Glomerular visceral epithelial cell (primary cell): Measurements from ENCODE around the gene CLMP.
"Not testable (repeated sequence)": the region's sequence is repeated elsewhere in the genome, so short reads cannot be mapped to it uniquely, and the experiment has no call there.

ENCODE experiments used
- DNase-seq: peaks from one replicate; pipeline ENCODE4 v3.0.0-alpha.2; 2016; ENCODE audit errors: extremely low spot score

Gene CLMP

DNA sequence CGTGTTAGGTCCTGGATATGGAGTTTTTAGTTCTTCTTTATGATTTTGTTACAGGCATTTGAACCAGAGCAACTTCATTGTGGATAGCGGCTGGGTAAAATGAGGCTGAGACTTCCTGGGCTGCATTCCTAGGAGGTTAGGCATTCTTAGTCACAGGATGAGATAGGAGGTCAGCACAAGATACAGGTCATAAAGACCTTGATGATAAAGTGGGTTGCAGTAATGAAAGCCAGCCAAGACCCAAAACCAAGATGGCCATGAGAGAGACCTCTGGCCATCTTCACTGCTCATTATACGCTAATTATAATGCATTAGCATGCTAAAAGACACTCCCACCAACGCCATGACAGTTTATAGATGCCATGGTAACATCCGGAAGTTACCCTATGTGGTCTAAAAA, 23.4 kb upstream of the CLMP start:
- DNase-seq: peak; percentile 65

DNA sequence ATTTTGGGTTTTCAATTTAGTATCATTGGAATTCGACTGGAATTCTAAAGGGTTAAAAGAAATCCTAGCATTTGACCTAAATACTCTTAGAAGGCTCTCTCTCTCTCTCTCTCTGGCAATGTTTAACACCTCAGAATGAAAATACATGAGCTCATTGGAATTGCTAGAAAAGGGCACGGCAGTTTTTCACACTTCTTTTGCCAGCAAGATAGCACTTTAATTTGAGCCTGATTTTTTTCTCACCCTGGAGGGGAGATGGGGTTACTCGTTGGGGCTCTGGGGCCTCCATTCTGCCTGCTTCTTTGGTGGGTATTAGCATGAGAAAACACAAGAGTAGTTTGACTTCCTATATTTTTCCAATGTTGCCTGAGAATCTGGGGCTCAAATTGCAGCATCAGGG, 22.8 kb upstream of the CLMP start:
- peak; percentile 72 for DNase-seq

DNA sequence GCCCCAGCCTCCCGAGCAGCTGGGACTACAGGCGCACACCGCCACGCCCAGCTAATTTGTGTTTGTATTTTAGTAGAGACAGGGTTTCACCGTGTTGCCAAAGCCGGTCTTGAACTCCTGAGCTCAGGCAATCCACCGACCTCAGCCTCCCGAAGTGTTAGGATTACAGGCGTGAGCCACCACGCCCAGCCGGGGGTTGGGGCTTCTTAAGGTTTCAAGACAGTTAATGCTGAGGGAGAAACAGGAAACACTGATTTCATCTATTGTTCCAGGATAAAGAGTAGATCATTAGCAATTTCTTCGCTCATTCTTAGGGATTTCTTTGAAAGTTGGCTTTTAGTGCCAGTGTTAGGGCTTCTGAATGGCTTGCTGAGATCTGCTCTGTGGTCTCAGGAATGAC, 21.2 kb upstream of the CLMP start:
- no peak for DNase-seq

DNA sequence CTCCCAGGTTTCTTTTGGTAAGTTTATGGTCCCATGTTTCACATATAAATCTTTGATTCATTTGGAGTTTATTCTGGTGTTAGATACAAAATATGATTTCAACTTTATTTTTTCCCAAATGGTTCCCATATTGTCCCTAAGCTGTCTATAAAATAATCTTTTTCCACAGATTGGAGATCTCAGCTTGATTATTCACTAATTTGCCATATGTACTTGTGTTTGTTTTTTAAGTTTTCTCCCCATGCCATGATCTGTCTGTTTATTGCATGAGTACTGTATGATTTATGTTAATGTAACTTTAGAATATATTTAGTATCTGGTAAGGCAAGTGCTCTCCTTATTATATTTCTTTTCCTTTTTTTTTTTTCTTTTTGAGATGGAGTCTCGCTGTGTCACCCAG, 19.9 kb upstream of the CLMP start:
- no peak for DNase-seq

DNA sequence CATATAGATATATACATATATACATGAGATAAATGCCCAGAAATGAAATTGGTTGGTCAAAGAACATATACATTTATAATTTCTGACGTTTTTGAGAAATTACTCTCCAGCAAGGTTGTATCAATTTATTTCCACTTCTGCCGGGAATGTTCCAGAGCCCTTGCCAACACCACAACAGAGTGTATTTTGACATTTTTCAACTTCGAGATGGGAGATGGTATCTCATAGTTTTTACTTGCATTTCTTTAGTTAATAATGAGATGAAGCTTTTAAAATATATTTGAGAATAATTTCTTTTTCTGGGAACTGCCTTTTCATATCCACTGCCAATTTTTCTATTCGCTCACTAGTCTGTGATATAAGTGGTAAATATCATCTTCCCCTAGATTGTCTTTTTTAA, 19.3 kb upstream of the CLMP start:
- DNase-seq: no peak

DNA sequence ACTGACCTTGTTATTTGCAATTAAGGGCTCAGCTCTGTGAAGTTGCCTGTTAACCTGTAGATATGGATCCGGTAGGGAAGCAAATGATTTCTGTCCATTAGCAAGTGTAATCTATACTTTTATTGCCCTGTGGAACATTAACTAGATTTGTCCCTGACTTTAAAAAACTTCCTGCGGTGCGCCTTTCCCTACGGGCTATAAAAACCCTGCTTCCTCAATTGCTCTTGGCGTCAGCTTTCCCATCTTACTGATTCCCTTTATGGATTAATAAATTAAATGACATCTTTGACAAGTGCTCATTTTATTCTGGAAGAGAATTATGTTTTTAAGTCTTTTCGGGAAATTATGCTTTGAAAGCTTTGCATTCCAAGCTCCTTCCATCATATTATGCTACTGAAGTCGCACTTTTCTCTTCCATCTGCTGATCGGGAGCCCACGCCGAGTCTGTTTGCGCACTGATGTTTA, 18.3 kb upstream of the CLMP start:
- no peak for DNase-seq

DNA sequence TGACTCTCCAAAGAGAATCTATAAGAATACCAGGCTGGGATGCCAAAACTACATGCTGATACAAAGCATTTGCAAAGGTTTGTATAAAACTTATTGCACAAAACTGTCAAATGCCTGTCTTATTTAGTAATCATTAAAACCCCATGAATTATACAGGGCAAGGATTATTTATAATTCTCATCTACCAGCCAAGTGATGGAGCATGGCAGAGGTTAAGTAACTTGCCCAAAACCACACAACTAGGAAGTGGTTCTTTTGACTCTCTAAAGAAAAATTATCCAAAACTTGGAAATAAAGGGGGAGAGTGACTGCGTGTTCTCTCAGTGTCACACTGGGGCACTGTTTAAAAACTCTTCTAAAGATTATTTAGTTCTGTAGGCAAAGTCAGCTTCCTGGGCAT, 17.4 kb upstream of the CLMP start:
- no peak for DNase-seq

DNA sequence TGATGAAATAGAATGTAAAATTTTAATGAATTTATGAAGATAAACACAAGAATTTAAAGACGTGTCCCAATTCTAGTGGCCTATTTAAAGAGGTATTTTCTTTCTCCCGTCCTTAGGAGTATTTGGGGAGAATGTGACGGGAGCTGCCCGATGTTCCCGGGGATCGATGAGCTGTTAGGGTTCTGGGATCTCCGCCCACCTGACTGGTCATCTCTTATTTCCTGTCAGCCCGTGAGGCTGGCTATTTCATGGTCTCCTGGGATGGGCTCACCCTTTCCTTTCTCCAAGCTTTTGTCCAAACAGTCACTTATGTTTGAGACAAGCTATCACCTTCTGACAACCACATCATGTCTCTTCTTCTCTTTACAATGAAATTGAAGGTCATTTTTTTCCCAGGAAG, 16.9 kb upstream of the CLMP start:
- DNase-seq: no peak

DNA sequence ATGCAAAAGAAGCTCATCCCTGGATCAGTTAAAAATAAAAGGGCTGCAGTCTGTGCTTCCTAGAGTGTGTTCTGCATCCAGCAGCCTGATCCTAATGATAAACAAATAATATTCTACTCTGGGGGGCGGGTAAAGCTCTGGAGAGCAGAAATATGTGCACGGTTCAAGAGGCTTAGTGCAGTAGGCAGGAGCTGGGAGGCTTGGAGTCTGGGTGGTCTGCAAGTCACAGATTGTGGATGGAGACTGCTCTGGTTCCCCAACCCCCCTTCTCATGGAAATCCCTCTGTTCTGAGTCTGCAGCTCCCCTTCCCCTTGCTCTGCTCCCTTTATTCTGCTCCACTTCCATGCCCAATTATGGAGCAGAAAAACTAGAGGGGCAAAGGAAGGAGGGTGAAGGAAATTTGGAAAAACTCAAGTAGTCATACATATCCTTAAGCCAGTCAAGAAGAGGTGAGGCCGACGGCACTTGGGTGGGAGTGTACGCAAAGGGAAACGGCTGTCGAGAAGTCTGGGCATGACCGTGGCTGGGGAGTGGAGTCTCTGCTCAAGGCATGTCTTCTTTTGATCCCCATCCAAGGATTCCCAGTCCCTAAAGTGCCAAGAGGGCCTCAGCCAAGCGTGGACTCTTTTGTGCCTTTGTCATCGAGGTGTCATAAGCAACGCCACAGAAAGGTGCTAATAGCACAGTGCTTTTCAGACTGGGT, 16.3 kb upstream of the CLMP start:
- DNase-seq: no peak

DNA sequence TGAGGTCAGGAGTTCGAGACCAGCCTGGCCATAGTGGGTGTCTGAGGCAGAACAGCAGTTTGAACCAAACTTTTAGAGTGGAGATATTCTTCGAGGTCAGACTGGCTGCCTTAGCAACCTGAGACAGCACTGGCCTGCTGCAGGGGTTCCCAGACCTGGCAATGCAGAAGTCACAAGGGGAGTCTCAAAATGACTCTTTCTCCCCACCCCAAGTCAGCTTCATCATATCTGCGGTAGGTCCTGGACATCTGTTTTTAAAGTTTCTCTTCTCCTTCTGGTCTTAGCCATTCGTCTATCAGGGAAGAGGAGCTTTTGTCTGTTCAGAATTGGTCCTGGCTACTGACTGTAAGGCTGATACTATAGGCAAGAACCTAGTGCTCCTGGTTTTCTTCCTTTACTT, 14.5 kb upstream of the CLMP start:
- no peak for DNase-seq

DNA sequence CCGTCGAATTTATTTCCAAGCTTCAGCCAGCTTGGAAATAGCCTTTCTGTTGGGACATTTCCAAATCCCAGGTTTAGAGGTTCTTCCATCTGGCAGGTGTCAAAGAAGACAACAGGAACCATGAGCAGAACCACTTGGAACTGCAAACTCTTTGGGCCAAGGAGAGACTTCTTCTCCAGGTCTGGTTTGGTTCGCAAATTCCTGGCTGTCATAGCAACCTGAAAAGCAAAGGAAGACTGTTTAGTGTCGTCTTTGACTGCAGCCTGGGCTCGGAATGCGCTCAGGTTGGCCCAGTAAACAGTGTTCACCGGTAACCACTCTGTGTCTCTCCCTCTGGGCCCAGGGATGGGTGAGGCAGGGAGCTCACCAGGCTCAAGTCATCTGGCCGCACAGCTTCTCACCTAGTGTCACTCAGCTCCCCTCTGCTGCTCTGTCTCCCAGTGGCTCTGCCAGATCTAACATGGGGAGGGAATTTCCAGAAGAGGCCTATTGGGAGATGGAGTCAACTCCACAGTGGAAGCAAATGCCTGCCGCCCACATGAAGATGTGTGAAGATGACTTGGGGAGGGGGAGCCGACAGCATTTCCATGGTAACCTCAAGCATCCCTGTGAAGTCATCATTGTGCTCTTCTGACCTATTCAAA, 11.9 kb upstream of the CLMP start:
- no peak for DNase-seq

DNA sequence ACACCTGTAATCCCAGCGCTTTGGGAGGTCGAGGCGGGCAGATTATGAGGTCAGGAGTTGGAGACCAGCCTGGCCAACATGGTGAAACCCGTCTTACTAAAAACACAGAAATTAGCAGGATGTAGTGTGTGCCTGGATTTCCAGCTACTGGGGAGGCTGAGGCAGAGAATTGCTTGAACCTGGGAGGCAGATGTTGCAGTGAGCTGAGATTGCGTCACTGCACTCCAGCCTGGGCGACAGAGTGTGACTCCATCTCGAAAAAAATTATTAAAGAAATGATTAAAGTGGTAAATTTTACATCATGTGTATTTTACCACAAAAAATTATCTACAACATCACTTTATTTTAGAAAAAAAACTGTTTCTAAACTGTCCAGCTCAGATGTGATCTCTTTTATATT, 11.0 kb upstream of the CLMP start:
- DNase-seq: not testable (repeated sequence)

DNA sequence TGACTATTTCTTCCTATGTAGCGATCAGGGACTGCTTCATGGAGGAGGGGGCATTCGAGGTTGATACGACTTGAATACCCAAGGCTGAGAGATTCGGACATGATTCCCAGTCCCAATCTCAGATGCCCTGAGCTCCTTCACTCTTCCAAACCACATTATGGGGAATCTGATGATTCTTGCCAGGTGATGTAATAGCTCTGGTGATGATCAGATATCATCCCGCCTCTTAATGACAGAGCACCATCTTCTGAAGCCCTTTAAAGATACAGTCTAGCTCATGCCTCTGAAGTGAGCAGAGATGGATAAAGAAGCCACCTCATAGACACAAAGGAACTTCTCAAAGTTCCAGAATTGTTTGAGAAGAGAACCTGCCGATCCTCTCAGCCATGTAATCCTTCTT, 8.9 kb upstream of the CLMP start:
- DNase-seq: no peak

DNA sequence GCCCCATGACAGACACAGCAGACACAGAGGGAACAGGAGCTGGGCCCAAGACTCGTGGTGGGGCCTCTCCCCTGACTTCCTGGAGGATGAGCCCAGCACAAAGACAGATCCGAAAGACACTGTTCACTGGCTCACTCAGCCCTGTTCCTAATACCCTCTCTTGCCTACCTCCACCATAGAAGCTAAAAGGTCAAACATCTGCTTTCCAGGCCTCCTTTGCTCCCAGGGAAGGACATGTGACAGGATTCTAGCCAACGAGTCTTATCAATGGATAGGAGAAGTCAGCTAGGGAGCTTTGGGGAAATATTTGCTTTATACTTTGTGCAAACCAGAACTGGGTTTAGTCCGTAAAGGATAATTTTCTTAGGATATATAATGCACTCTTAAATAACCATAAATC, 8.4 kb upstream of the CLMP start:
- DNase-seq: no peak

DNA sequence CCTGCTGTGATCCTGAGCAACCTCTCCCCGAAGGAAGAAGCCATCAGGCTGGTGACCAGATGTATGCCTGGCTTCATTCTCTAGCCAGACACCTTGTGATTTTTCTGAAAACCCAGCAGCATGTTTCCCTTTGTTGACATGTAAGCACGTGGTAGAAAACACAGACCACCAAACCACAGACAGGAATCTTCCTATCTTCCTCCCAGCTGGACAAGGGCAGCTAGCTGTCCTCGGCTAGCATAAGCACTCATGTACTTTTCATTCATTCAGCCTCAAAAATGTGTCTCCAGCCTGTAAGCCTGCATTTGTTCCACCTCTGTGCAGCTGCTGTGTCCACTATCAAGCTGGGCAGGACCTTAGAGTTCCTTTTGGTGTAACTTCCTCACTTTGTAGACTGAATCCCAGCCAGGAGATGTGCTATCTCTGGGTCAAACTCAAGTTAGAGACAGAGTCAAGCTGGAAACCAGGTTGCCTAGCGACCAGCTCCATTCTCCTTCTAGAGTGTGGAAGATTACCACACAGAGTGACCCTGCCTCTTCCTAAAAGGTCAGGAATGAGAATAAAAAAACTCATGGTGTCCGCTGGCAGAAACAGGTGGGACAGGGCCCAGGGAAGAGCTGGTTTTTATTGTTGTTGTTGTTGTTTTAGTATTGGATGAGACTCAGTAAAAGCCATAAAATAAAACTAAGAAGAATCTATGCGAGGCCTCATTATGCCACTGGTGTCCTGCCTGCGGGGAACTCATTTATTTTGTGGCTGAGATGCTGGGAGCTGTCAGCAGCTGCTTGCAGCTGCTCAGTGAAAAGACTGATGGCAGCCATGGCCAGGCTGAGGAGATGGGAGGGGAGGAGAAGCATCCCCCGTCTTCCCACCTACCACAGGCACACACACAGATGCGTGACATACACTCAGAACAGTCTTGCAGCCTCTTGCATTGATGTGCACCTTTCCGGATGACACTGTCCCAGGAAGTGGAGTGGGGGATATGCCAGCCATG, 7.4 kb upstream of the CLMP start:
- DNase-seq: no peak

DNA sequence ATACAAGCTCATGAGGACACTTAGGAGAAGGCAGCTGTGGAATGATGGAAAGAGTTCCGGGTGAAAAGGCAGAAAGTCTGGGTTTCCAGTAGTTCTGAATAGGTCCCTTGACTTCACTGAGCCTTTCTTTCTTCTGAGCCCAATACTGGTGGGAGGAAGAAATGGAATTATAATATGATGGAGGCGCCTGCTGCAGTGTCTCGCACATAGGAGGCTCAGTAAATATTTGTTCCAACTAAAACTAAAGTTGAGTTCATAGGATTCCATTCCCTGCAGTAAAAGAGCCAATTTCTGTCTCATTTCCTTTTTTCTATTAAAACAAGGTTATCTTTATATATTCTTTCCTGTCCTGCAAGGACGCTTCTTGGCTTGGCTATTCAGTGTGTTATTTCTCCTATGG, 5.2 kb upstream of the CLMP start:
- DNase-seq: no peak

DNA sequence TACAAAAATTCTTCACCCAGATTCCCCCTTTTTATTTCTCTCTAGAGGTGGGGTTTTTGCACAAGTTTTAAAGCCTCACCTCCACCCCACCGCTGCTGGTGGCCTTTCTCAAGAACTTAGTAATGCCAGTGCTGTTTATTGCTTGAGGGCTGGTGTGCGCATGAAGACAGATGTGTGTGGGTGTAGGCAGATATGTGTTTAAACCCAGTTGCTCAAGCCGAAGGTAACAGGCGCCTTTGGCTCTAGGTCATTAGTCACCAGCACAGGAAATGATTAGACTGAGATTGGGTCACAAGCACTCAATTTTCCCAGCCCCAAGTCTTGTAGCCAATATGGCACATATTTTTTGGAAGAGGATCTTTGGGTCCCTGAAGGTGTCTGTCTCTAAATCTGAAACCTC, 2.7 kb upstream of the CLMP start:
- DNase-seq: peak; percentile 26

DNA sequence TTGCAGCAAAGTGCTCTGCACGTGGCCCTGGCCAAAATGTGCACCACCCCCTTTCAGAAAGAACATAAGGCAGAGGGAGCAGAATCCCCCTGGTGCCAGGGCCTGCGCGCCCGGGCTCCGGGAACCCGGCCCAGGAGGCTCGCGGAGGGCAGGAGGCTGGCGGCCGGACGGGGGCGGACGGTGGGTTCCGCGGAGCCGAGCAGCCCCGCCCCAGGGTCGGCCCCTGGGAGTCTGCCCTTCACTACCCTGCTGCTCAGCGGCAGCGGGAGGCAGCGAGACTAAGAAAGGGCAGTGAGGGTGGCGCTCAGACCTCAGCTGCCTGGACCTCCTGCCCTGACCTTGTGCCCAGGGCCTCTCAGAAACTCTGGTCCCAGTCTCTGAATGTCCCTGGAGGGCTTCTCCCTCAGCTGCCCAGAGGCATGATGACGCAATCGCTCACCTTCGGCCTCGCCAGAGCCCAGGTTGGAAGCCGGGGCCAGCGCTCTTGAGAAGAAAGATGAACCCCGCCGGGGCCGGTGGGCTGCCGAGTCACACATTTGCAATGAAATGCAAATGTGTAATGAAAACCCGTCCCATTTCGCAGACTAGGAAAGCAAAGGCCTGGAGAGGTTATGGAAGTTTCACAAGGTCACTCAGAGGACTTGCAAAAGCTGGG, 1.1 kb upstream of the CLMP start:
- DNase-seq: no peak

DNA sequence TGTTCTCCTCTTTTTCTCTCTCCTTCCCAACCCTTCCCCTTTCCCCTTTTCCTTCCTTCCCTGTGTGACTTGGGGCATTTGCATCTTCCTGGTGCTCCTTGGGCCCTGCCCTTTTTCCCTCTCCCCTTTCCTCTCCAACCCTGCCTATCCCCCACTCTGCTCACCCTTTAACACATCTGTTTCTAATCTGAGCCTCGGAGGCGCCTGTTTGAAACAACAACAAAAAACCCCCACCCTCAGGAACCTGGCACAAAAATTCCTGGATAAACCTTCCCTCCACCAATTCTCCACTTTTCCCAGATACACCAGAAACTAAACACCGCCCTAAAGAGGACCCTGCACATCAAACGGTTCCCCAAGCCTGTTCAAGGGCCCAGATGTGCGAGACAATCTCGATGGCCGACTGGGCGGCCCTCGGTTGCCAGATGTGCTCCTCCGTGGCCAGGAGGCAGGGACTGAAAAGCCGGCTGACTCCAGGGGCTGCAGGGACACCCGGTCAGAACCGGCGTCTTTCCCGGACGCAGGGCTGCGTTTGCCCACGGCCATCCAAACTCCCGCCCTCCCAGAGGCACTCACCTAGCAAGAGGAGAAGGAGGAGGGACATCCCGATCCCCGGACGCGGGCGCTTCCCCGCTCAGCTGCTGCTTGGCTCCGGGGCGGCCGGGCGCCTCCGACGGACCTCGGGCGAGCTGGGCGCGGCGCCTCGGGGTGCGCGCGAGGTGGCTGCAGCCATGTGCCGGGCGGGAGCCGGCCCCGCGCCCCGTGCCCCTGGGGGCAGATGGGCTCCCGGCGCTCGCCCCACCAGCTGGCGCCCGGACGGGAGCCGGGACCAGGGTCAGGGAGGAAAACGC, 486 bp downstream of the CLMP start:
- peak; percentile 52 for DNase-seq

DNA sequence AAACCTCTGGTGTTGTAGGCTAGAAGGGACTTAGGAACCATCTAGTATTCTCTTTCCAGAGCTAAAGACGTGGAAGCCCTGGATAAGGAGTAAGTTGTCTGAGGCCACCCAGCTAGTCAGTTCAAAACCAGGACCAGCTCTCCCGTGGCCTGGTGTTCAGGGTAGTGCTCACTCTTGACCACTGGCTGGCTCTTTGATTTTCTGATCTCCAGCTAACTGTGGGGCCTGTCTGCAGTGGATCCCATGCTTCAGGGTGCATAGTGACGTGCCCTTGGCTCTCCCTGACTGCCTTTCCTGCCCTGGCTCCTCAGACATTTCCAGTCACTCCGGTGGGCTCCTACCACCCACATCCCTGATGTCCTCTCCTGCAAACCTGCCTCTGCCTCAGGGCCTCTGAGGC, 1.3 kb downstream of the CLMP start:
- no peak for DNase-seq

DNA sequence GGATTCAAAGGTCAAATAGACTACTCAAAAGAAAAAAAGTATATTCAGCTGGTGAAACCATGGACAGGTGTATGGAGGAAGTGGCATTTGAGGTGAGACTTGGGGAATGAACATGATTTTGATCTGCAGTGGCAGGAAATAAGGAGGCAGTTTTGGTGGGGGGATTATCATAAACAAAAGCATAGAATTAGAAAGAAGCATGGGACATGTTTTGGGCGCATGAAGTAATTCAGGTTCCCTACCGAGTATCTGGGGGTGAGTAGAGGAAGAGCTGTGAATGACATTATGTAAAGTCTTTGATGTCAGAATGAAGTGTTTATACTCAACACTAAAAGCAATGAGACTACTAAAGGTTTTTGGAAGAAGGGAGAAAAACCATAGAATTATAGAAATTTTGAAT, 3.1 kb downstream of the CLMP start:
- DNase-seq: no peak
